GM20431 (cell line): ENCODE results near the gene SLC15A1.
"Not testable (repeated sequence)": the region's sequence is repeated elsewhere in the genome, so short reads cannot be mapped to it uniquely, and the experiment has no call there.

ENCODE experiments used
- in situ Hi-C: fragments of 300-500 bp; cut with MseI, MboI; formaldehyde crosslinking; loops from one replicate; pipeline ENCODE4 v1.15.0; 2020; ENCODE audit warnings: low sequenced_read_pairs; ENCODE audit not compliant: unreplicated experiment

The SLC15A1 gene

DNA sequence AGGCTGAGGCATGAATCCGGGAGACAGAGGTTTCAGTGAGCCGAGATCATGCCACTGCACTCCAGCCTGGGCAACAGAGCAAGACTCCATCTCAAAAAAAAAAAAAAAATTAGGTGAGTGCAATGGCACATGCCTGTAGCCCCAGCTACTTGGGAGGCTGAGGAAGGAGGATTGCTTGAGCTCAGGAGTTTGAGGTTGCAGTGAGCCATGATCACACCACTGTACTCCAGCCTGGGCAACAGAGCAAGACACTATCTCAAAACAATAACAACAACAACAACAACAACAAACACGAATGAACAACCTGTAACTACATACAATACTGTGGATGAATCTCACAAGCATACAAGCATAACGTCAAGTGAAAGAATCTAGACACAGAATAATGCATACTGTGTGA is 112.7 kb downstream of the SLC15A1 start:
- in situ Hi-C loops: not testable (repeated sequence)

DNA sequence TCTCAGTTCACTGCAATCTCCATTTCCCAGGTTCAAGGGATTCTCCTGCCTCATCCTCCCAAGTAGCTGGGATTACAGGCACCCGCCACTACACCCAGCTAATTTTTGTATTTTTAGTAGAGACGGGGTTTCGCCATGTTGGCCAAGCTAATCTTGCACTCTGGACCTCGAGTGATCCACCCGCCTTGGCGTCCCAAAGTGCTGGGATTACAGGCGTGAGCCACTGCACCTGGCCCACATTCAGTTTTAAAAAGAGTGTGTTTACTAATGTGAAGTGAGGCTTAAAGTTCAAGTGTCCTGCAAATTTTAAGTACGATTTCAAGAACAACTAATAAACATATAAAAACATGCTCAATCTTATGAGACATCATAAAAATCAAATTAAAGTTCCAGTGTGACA is 114.1 kb downstream of the SLC15A1 start:
- in situ Hi-C loops: not testable (repeated sequence)
